ENCODE data around the gene HOMEZ.
A peak's percentile ranks its signal among the peaks of the same experiment; 100 is the strongest.

Gene HOMEZ

GRCh38 chr14:23299211-23299957, 13.5 kb upstream of the HOMEZ start:
- CTCF ChIA-PET, result no interaction called here
- DNase-seq (ENCODE audit: extremely low spot score), result no peak
- TF ChIP-seq ZNF384 (IDR thresholded peaks at IDR 0.05) (peak; percentile 84), ARNT (IDR thresholded peaks at IDR 0.05) (no peak)
- POLR2A ChIA-PET, result interaction anchor here (9.6 kb wide), 1 partner anchor 21 kb away, joined by 256 read pairs; the partner anchor contains the start of gene PABPN1

GRCh38 chr14:23297611-23298277, 11.8 kb upstream of the HOMEZ start:
- CTCF ChIA-PET, result interaction anchor here (0.8 to 1.3 kb wide), 2 partner anchors 11 to 177 kb away, joined by 3 read pairs; no protein-coding TSS in a partner anchor
- no peak for DNase-seq (ENCODE audit: extremely low spot score)
- TF ChIP-seq SUZ12 (IDR thresholded peaks at IDR 0.05) (no peak), ZNF384 (IDR thresholded peaks at IDR 0.05) (no peak), BHLHE40 (IDR thresholded peaks at IDR 0.05; ENCODE audit: borderline replicate concordance) (no peak)
- POLR2A ChIA-PET, result interaction anchor here (1.0 to 3.2 kb wide), 4 partner anchors 10 to 24 kb away, joined by 3 to 16 read pairs (median 4); partner anchors contain the start of genes HOMEZ and PABPN1

- TF ChIP-seq SP1 (IDR thresholded peaks at IDR 0.05) (no peak), TARDBP (IDR thresholded peaks at IDR 0.05) (no peak), CTBP1 (IDR thresholded peaks at IDR 0.05; ENCODE audit: borderline replicate concordance) (no peak), SUZ12 (IDR thresholded peaks at IDR 0.05) (no peak), NFRKB (IDR thresholded peaks at IDR 0.05) (no peak), ELF4 (IDR thresholded peaks at IDR 0.05) (no peak)
- ChIA-PET CTCF (no interaction called here), POLR2A (interaction anchor here (0.6 to 3.2 kb wide), 4 partner anchors 11 to 263 kb away, joined by 3 to 16 read pairs (median 4); partner anchors contain the start of genes ACIN1, C14orf119, HOMEZ and PABPN1)
- no peak for DNase-seq (ENCODE audit: extremely low spot score)
Observed at GRCh38 chr14:23297096-23297495, 11.2 kb upstream of the HOMEZ start.

- DNase-seq (ENCODE audit: extremely low spot score), result no peak
- POLR2A ChIA-PET, result interaction anchor here (1.1 to 3.2 kb wide), 3 partner anchors 10 to 201 kb away, joined by 3 to 16 read pairs (median 4); partner anchors contain the start of genes ACIN1, C14orf119, HOMEZ and PABPN1
- TF ChIP-seq LEF1 (IDR thresholded peaks at IDR 0.05; ENCODE audit: borderline replicate concordance), result no peak
- TF ChIP-seq FOXK2 (IDR thresholded peaks at IDR 0.05), result no peak
- TF ChIP-seq CTBP1 (IDR thresholded peaks at IDR 0.05; ENCODE audit: borderline replicate concordance), result no peak
- TF ChIP-seq TARDBP (IDR thresholded peaks at IDR 0.05), result no peak
- no peak for TF ChIP-seq SP1 (IDR thresholded peaks at IDR 0.05)
- no peak for TF ChIP-seq SUZ12 (IDR thresholded peaks at IDR 0.05)
- CTCF ChIA-PET, result interaction anchor here (1.3 kb wide), 1 partner anchor 26 kb away, joined by 3 read pairs; no protein-coding TSS in a partner anchor
Observed at GRCh38 chr14:23296012-23296777, 10.3 kb upstream of the HOMEZ start.

- TF ChIP-seq SP1 (IDR thresholded peaks at IDR 0.05) (no peak), ZNF384 (IDR thresholded peaks at IDR 0.05) (peak; percentile 100)
- CTCF ChIA-PET, result interaction anchor here (0.7 to 1.3 kb wide), 4 partner anchors 10 to 87 kb away, joined by 3 read pairs; no protein-coding TSS in a partner anchor
- POLR2A ChIA-PET, result interaction anchor here (0.6 to 1.1 kb wide), 3 partner anchors 9 to 26 kb away, joined by 4 read pairs; partner anchors contain the start of genes HOMEZ and PABPN1
- DNase-seq (ENCODE audit: extremely low spot score), result peak; percentile 40
Observed at GRCh38 chr14:23294734-23295561, 9.0 kb upstream of the HOMEZ start.

- ChIA-PET POLR2A (interaction anchor here (0.7 to 3.6 kb wide), 21 partner anchors 7 to 584 kb away, joined by 3 to 46 read pairs (median 4); partner anchors contain the start of genes ACIN1, BCL2L2, C14orf119 and PABPN1), CTCF (interaction anchor here (0.7 to 1.2 kb wide), 3 partner anchors 11 to 273 kb away, joined by 3 to 4 read pairs (median 3); no protein-coding TSS in a partner anchor)
- TF ChIP-seq TARDBP (IDR thresholded peaks at IDR 0.05) (no peak), NFRKB (IDR thresholded peaks at IDR 0.05) (no peak), ELF4 (IDR thresholded peaks at IDR 0.05) (no peak), ARNT (IDR thresholded peaks at IDR 0.05) (no peak), SUZ12 (IDR thresholded peaks at IDR 0.05) (no peak), FOXM1 (IDR thresholded peaks at IDR 0.05; ENCODE audit: borderline replicate concordance) (no peak), CTBP1 (IDR thresholded peaks at IDR 0.05; ENCODE audit: borderline replicate concordance) (no peak), PKNOX1 (IDR thresholded peaks at IDR 0.05) (no peak), ZNF384 (IDR thresholded peaks at IDR 0.05) (no peak), L3MBTL2 (conservative IDR thresholded peaks at IDR 0.05) (no peak), SP1 (IDR thresholded peaks at IDR 0.05) (no peak), FOXA1 (IDR thresholded peaks at IDR 0.05) (no peak), LEF1 (IDR thresholded peaks at IDR 0.05; ENCODE audit: borderline replicate concordance) (no peak), HDGF (IDR thresholded peaks at IDR 0.05; ENCODE audit: borderline replicate concordance) (no peak), FOXK2 (IDR thresholded peaks at IDR 0.05) (no peak), BHLHE40 (IDR thresholded peaks at IDR 0.05; ENCODE audit: borderline replicate concordance) (no peak)
- no peak for DNase-seq (ENCODE audit: extremely low spot score)
Observed at GRCh38 chr14:23286902-23287479, 1.1 kb upstream of the HOMEZ start.
